NCI-H1694 treated with DMSO at 0.1 percent for 48 hours (cell line): ENCODE results near the gene GCSAML.

Experiments used
- DNase-seq: peaks from one replicate; lab custom pipeline; 2025; lab: John Stamatoyannopoulos, UW

GCSAML gene

GRCh38 chr1:247574664-247575063 is 25.7 kb downstream of the GCSAML start:
- no peak for DNase-seq

GRCh38 chr1:247576514-247576913 is 27.6 kb downstream of the GCSAML start:
- DNase-seq = peak; percentile 17

- DNase-seq = no peak
Measured at GRCh38 chr1:247578946-247579460, 30.1 kb downstream of the GCSAML start.

- DNase-seq = no peak
Measured at GRCh38 chr1:247588060-247588459, 39.1 kb downstream of the GCSAML start, which contains the start of gene OR2G2. Gene OR2G2 (plus strand): TSS chr1:247588360. CDS start chr1:247588360, 0 bp downstream.

GRCh38 chr1:247605286-247605685 is 56.4 kb downstream of the GCSAML start, which contains the start of gene OR2G3:
Gene OR2G3 (plus strand): TSS chr1:247605586. CDS start chr1:247605586, 0 bp downstream.
- DNase-seq = no peak

- DNase-seq = no peak
Measured at GRCh38 chr1:247613405-247613804, 64.5 kb downstream of the GCSAML start.

GRCh38 chr1:247614625-247615024 is 65.7 kb downstream of the GCSAML start:
- no peak for DNase-seq
